Measurements from ENCODE around the gene NF1.

NF1 gene

GRCh38 chr17:31272803-31273202 lies 178.0 kb downstream of the NF1 start:
- TF ChIP-seq CTCF (IDR thresholded peaks at IDR 0.05; ENCODE audit: unreplicated experiment in 3 of 3) = no peak
- Mint-ChIP-seq H3K36me3 (ENCODE audit: low read depth) (peaks cover 70% of the 10 kb centered on the region), H3K27ac (no peak overlapping the region), H3K27me3 (ENCODE audit: low read depth) (no peaks in the 10 kb centered on the region), H3K4me3 (no peak overlapping the region), H3K9me3 (no peaks in the 10 kb centered on the region), H3K4me1 (peaks cover 11% of the 10 kb centered on the region)

- H3K4me3 Mint-ChIP-seq = no peak overlapping the region
- no peaks in the 10 kb centered on the region for H3K9me3 Mint-ChIP-seq
- no peak overlapping the region for H3K27ac Mint-ChIP-seq
- H3K4me1 Mint-ChIP-seq = peaks cover 11% of the 10 kb centered on the region
- no peaks in the 10 kb centered on the region for H3K27me3 Mint-ChIP-seq (ENCODE audit: low read depth)
- peaks cover 70% of the 10 kb centered on the region for H3K36me3 Mint-ChIP-seq (ENCODE audit: low read depth)
- no peak for TF ChIP-seq CTCF (IDR thresholded peaks at IDR 0.05; ENCODE audit: unreplicated experiment in 3 of 3)
Observed at GRCh38 chr17:31273516-31273915, 178.7 kb downstream of the NF1 start.

- Mint-ChIP-seq H3K4me3 (no peak overlapping the region), H3K27me3 (ENCODE audit: low read depth) (no peaks in the 10 kb centered on the region), H3K27ac (no peak overlapping the region), H3K9me3 (no peaks in the 10 kb centered on the region), H3K36me3 (ENCODE audit: low read depth) (peaks cover 66% of the 10 kb centered on the region), H3K4me1 (peaks cover 7% of the 10 kb centered on the region)
- no peak for TF ChIP-seq CTCF (IDR thresholded peaks at IDR 0.05; ENCODE audit: unreplicated experiment in 3 of 3)
Observed at GRCh38 chr17:31274252-31274651, 179.5 kb downstream of the NF1 start.

GRCh38 chr17:31275116-31275515 lies 180.3 kb downstream of the NF1 start:
- Mint-ChIP-seq H3K36me3 (ENCODE audit: low read depth) (peaks cover 63% of the 10 kb centered on the region), H3K27ac (no peak overlapping the region), H3K9me3 (no peaks in the 10 kb centered on the region), H3K27me3 (ENCODE audit: low read depth) (no peaks in the 10 kb centered on the region), H3K4me1 (no peaks in the 10 kb centered on the region), H3K4me3 (no peak overlapping the region)
- no peak for TF ChIP-seq CTCF (IDR thresholded peaks at IDR 0.05; ENCODE audit: unreplicated experiment in 3 of 3)

GRCh38 chr17:31279401-31279800 lies 184.6 kb downstream of the NF1 start:
- Mint-ChIP-seq H3K27me3 (ENCODE audit: low read depth) (no peaks in the 10 kb centered on the region), H3K27ac (no peak overlapping the region), H3K4me1 (no peaks in the 10 kb centered on the region), H3K36me3 (ENCODE audit: low read depth) (peaks cover 56% of the 10 kb centered on the region), H3K4me3 (no peak overlapping the region), H3K9me3 (no peaks in the 10 kb centered on the region)
- no peak for TF ChIP-seq CTCF (IDR thresholded peaks at IDR 0.05; ENCODE audit: unreplicated experiment in 3 of 3)

- no peak for TF ChIP-seq CTCF (IDR thresholded peaks at IDR 0.05; ENCODE audit: unreplicated experiment in 3 of 3)
Observed at GRCh38 chr17:31281061-31281460, 186.3 kb downstream of the NF1 start.

More at GRCh38 chr17:31281061-31281460, 186.3 kb downstream of the NF1 start:
- Mint-ChIP-seq H3K9me3 (no peaks in the 10 kb centered on the region), H3K4me3 (no peak overlapping the region), H3K36me3 (ENCODE audit: low read depth) (peaks cover 43% of the 10 kb centered on the region), H3K4me1 (no peaks in the 10 kb centered on the region), H3K27ac (no peak overlapping the region), H3K27me3 (ENCODE audit: low read depth) (no peaks in the 10 kb centered on the region)
